ENCODE results near the gene DAP3. TPM values are rescaled to one million over a fixed set of nuclear protein-coding genes. Genes with fewer than 3 reads are reported as not detected.

The DAP3 gene
- total and polyA plus RNA-seq, 2 of the 8 experiments (the other 6 are each of a cell fraction or from before 2014, with no cell fraction given), result 66.3 to 87.1 TPM

DNA sequence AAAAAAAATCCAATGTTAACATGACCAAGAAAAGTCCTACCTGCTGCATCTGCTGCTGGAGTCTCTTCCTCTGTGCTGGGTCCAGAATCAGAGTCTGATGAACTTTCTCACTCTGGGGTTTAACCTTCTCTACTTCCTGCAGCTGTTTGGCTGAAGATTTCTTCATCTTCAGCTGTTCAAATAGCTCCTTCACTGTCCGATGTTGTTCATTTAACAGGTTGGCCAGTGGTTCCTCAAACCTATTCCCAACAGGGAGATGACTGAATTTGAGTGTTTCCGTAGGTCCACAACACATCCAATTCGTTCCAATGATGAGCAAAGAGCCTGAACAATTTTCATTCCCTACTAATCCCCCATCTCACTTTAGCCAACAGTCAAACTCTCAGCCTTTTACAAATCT is 88.7 kb downstream of the DAP3 start:
- TF ChIP-seq KDM4A (IDR thresholded peaks at IDR 0.05; ENCODE audit: low read depth, low read length, severe bottlenecking) (no peak), BCL11A (IDR thresholded peaks at IDR 0.05; ENCODE audit: low read depth in 2 of 2, low read length in 2 of 2) (no peak), CTBP2 (IDR thresholded peaks at IDR 0.05; ENCODE audit: borderline replicate concordance, insufficient read depth, insufficient read length, low read length) (no peak), JUN (IDR thresholded peaks at IDR 0.05; ENCODE audit: low read depth, low read length) (no peak), NANOG (IDR thresholded peaks at IDR 0.05; ENCODE audit: insufficient read depth, low read depth, low read length, poor library complexity, severe bottlenecking) (no peak), EZH2 (IDR thresholded peaks at IDR 0.05; ENCODE audit: low read depth, low read length, severe bottlenecking) (no peak), BACH1 (IDR thresholded peaks at IDR 0.05; ENCODE audit: low read length) (no peak)
- TF ChIP-seq, protein P1, sequence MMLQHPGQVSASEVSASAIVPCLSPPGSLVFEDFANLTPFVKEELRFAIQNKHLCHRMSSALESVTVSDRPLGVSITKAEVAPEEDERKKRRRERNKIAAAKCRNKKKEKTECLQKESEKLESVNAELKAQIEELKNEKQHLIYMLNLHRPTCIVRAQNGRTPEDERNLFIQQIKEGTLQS (IDR thresholded peaks at IDR 0.05; ENCODE audit: insufficient read depth, low read depth, low read length), result no peak
- no peaks in the 10 kb centered on the region for H4K20me1 ChIP-seq (replicated peaks in 1 of 2; ENCODE audit: control insufficient read depth in 1 of 2, insufficient read depth in 2 of 2, low read length in 2 of 2)

More for the DNA sequence above, 88.7 kb downstream of the DAP3 start:
- Histone ChIP-seq H3K14ac (ENCODE audit: insufficient read length) (no peak overlapping the region), H2BK20ac (ENCODE audit: low read length) (no peak overlapping the region), H3K27me3 (replicated peaks in 1 of 4; ENCODE audit: control insufficient read depth in 3 of 4, extremely low read depth in 1 of 4, insufficient read depth in 3 of 4, low read length in 3 of 4) (no peaks in the 10 kb centered on the region), H3K4me3 (ENCODE audit: extremely low read depth in 1 of 4, insufficient read depth in 2 of 4, low read depth in 3 of 4, low read length in 4 of 4) (no peak overlapping the region), H2BK15ac (ENCODE audit: low read length) (no peak overlapping the region), H4K8ac (ENCODE audit: extremely low read depth, insufficient read depth, low read length) (no peak overlapping the region), H4K91ac (replicated peaks; ENCODE audit: insufficient read length, low read length) (no peak overlapping the region), H3K9ac (replicated peaks in 1 of 4; ENCODE audit: extremely low read depth in 1 of 4, low read depth in 3 of 4, low read length in 3 of 4) (no peak overlapping the region), H3K23ac (ENCODE audit: insufficient read length) (no peak overlapping the region), H3K56ac (replicated peaks; ENCODE audit: insufficient read length, low read depth, low read length) (no peak overlapping the region), H3K4me2 (ENCODE audit: insufficient read depth in 1 of 2, low read depth in 2 of 2, low read length in 2 of 2) (no peak overlapping the region), H4K5ac (ENCODE audit: insufficient read length, low read depth, low read length) (no peak overlapping the region), H3K18ac (ENCODE audit: extremely low read depth, low read length) (no peak overlapping the region), H3K23me2 (ENCODE audit: low read depth, low read length) (no peaks in the 10 kb centered on the region), H3K79me1 (ENCODE audit: low read depth, low read length) (no peaks in the 10 kb centered on the region), H2BK5ac (ENCODE audit: low read depth, low read length) (no peak overlapping the region), H3K4me1 (replicated peaks in 1 of 4; ENCODE audit: control insufficient read depth in 3 of 4, insufficient read depth in 4 of 4, low read length in 3 of 4) (no peaks in the 10 kb centered on the region), H2AK5ac (ENCODE audit: low read depth, low read length) (no peak overlapping the region), H3K27ac (ENCODE audit: low read depth, low read length) (no peak overlapping the region), H2AFZ (ENCODE audit: low read length) (no peak overlapping the region), H3K9me3 (ENCODE audit: insufficient read depth in 2 of 2, low read depth in 1 of 2, low read length in 1 of 2) (no peaks in the 10 kb centered on the region), H2BK12ac (ENCODE audit: low read depth, low read length) (no peak overlapping the region), H2BK120ac (replicated peaks; ENCODE audit: low read depth, low read length) (no peak overlapping the region), H3K36me3 (ENCODE audit: control insufficient read depth in 2 of 4, insufficient read depth in 4 of 4, low read length in 3 of 4) (peaks cover 5 to 45% (median 23%) of the 10 kb centered on the region in 4 experiments; a peak in 6 of 8 replicates), H3K4ac (replicated peaks; ENCODE audit: insufficient read length, low read depth, low read length) (no peak overlapping the region), H3K79me2 (ENCODE audit: control insufficient read depth in 1 of 2, insufficient read depth in 2 of 2, low read length in 2 of 2) (no peaks in the 10 kb centered on the region)
- POLR2A ChIA-PET (ENCODE audit: partially characterized antibody), result no interaction called here
- no peak for FAIRE-seq
- CTCF ChIA-PET (ENCODE audit: partially characterized antibody), result no interaction called here
- WGBS, 2 experiments (ENCODE audit: extremely low coverage in 1 of 2, insufficient coverage in 1 of 2, insufficient read length in 1 of 2, insufficient replicate concordance in 2 of 2, low coverage in 1 of 2, low lambda C conversion rate in 2 of 2, missing lambda C conversion rate in 1 of 2), result 94% methylated on average over 3 of the region's 3 CpGs; no CpG with 5 or more reads in 1 of the 2 experiments
- DNase-seq (ENCODE audit: low read depth in 1 of 2, low spot score in 2 of 2), result no peak
